Peyer's patch (tissue), 4 donors: ENCODE measurements around the gene ZNF587B. TPM values are rescaled to one million over a fixed set of nuclear protein-coding genes. Genes with fewer than 3 reads are reported as not detected.
A peak's percentile ranks its signal among the peaks of the same experiment; 100 is the strongest.
"Not testable (repeated sequence)": the region's sequence is repeated elsewhere in the genome, so short reads cannot be mapped to it uniquely, and the experiment has no call there.

ENCODE experiments used
- DNase-seq, 3 donors: peaks; one replicate each; pipeline ENCODE4 v3.0.0-alpha.2; 2017 to 2019
- H3K27ac ChIP-seq, 4 donors: fragments of 200-600 bp; sonication (generic); one replicate each; pipeline ENCODE4 v1.5.1; 2016 to 2019
- H3K27me3 ChIP-seq, 2 donors: fragments of 200-600 bp; sonication (generic); one replicate each; pipeline ENCODE4 v1.5.1; 2019
- H3K36me3 ChIP-seq, 3 donors: fragments of 200-600 bp; sonication (generic); one replicate each; pipeline ENCODE4 v1.5.1; 2016 to 2019
- H3K4me1 ChIP-seq, 4 donors: fragments of 200-600 bp; sonication (generic); one replicate each; pipeline ENCODE4 v1.5.1; 2016 to 2019
- H3K4me3 ChIP-seq, 4 donors: fragments of 200-600 bp; sonication (generic); 1 replicate in 3 of 4; 2 replicates in 1 of 4; pipeline ENCODE4 v1.5.1; 2016 to 2019; ENCODE audit warnings: mild to moderate bottlenecking in 1 of 4
- H3K9me3 ChIP-seq, 4 donors: fragments of 200-600 bp; sonication (generic); one replicate each; pipeline ENCODE4 v1.5.1; 2016 to 2019; ENCODE audit warnings: mild to moderate bottlenecking in 1 of 4
- POLR2A ChIP-seq, 2 donors: fragments of 450-650 bp; IDR thresholded peaks; one replicate each; pipeline ENCODE4 v1.5.1; 2017; ENCODE audit warnings: antibody characterized with exemption in 2 of 2, mild to moderate bottlenecking in 2 of 2, moderate library complexity in 2 of 2
- total RNA-seq, 4 donors: library from RNA; depleted of rRNA; stranded (reverse); fragments of >200 nt; gene quantifications; one replicate each; pipeline ENCODE4 v1.1.0, GENCODE V29; 2016
- TF ChIP-seq, protein P1 (sequence below), 6 experiments: fragments of 450-650 bp in 4 of 6; fragments of 200-600 bp in 2 of 6; sonication (generic) in 1 of 6; IDR thresholded peaks; one replicate each; pipeline ENCODE4 v1.5.1; 2017 to 2019; ENCODE audit warnings: antibody characterized with exemption in 6 of 6, mild to moderate bottlenecking in 3 of 6, moderate library complexity in 1 of 6

The ZNF587B gene
- total RNA-seq, 4 donors from 2014 or later, result 19.3 to 32.4 (median 25.0) TPM

DNA sequence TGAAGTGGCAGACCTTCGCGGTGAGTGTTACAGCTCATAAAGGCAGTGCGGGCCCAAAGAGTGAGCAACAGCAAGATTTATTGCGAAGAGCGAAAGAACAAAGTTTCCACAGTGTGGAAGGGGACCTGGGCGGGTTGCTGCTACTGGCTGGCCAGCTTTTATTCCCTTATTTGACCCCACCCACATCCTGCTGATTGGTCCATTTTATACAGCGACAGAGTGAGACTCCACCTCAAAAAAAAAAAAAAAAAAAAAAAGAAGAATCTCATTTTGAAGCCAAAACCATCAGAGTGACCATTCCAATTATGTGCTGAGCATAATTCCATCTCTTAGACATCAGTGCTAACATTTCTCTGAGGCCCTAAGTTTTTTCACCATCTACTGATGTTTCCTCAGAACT lies 13.4 kb upstream of the ZNF587B start:
- TF ChIP-seq, protein P1, sequence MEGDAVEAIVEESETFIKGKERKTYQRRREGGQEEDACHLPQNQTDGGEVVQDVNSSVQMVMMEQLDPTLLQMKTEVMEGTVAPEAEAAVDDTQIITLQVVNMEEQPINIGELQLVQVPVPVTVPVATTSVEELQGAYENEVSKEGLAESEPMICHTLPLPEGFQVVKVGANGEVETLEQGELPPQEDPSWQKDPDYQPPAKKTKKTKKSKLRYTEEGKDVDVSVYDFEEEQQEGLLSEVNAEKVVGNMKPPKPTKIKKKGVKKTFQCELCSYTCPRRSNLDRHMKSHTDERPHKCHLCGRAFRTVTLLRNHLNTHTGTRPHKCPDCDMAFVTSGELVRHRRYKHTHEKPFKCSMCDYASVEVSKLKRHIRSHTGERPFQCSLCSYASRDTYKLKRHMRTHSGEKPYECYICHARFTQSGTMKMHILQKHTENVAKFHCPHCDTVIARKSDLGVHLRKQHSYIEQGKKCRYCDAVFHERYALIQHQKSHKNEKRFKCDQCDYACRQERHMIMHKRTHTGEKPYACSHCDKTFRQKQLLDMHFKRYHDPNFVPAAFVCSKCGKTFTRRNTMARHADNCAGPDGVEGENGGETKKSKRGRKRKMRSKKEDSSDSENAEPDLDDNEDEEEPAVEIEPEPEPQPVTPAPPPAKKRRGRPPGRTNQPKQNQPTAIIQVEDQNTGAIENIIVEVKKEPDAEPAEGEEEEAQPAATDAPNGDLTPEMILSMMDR (IDR thresholded peaks at IDR 0.05), result no peak
- TF ChIP-seq POLR2A (IDR thresholded peaks at IDR 0.05), result no peak
- H3K27ac ChIP-seq, result no peak overlapping the region
- DNase-seq, result no peak

DNA sequence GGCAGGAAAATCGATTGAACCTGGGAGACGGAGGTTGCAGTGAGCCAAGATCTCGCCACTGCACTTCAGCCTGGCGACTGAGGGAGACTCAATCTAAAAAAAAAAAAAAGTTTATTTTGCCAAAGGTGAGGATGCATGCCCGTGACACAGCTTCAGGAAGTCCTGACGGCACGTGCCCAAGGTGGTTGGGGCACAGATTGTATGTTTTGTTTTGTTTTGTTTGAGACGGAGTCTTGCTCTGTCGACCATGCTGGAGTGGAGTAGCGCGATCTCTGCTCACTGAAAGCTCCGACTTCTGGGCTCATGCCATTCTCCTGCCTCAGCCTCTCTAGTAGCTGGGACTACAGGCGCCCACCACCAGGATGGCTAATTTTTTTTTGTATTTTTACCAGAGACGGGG lies 12.1 kb upstream of the ZNF587B start:
- no peak overlapping the region for H3K27ac ChIP-seq
- no peaks in the 10 kb centered on the region for H3K27me3 ChIP-seq
- DNase-seq, result no peak
- peaks cover 5 to 27% (median 7%) of the 10 kb centered on the region in 4 donors for H3K4me1 ChIP-seq
- H3K4me3 ChIP-seq, result no peak overlapping the region
- TF ChIP-seq, protein P1 (IDR thresholded peaks at IDR 0.05), result no peak
- TF ChIP-seq POLR2A (IDR thresholded peaks at IDR 0.05), result no peak
- no peaks in the 10 kb centered on the region for H3K9me3 ChIP-seq
- H3K36me3 ChIP-seq, result peaks cover 0 to under 1% (median 0%) of the 10 kb centered on the region in 3 donors

More for the DNA sequence above, 13.4 kb upstream of the ZNF587B start:
- Histone ChIP-seq H3K9me3 (no peaks in the 10 kb centered on the region), H3K4me1 (peaks cover 5 to 33% (median 9%) of the 10 kb centered on the region in 4 donors), H3K4me3 (no peak overlapping the region), H3K36me3 (peaks cover 0 to 5% (median 0%) of the 10 kb centered on the region in 3 donors), H3K27me3 (no peaks in the 10 kb centered on the region)

DNA sequence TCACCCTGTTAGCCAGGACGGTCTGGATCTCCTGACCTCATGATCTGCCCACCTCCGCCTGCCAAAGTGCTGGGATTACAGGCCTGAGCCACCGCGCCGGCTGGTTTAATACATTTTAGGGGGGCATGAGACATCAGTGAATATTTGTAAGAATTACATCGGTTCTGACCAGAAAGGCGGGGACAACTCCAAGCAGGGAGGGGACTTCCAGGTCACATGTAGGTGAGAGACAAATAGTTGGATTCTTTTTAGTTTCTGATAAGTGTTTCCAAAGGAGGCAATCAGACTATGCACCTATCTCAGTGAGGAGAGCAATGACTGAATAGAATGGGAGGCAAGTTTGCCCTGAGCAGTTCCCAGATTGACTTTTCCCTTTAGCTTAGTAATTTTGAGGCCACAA lies 11.7 kb upstream of the ZNF587B start:
- H3K9me3 ChIP-seq, result no peaks in the 10 kb centered on the region
- H3K36me3 ChIP-seq, result no peaks in the 10 kb centered on the region
- peaks cover 5 to 23% (median 7%) of the 10 kb centered on the region in 4 donors for H3K4me1 ChIP-seq
- H3K27ac ChIP-seq, result no peak overlapping the region
- no peaks in the 10 kb centered on the region for H3K27me3 ChIP-seq
- no peak for DNase-seq
- TF ChIP-seq POLR2A (IDR thresholded peaks at IDR 0.05), result no peak
- H3K4me3 ChIP-seq, result no peak overlapping the region

DNA sequence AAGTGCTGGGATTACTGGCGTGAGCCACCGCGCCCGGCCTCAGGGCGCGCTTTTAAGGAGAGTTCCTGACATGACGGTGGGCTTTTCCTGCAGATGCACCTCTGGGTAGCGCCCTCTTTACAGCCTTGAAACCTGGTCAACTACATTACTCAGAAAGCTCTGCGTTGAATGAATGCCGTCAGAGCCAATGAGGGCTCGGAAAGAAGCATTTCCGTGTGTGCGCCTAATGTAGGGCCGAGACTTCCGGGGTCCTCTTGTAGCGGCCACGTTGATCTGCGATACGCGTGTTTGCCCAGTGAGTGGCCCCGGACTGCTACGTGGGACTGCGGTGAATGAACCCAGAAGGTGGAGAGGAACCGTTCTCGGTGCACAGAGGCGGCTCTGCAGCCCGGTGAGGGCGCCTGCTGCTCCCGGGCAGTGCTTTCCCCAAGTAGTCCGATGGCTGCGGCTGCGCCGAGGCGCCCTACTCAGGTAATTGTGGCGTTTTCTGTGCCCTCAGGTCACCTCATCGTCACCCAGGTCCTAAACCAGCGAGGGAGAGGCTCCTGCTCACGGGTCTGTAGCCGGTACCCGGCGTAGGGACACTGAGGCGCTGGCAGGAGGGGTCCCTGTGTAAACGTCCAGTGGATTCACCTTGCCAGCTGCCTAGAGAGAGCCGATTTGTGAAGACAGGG lies 10.5 kb upstream of the ZNF587B start:
- Histone ChIP-seq H3K27me3 (no peaks in the 10 kb centered on the region), H3K4me3 (peak overlapping the region; percentile 59 to 98 (median 92)), H3K36me3 (no peaks in the 10 kb centered on the region), H3K27ac (peak overlapping the region; percentile 71 to 92 (median 85)), H3K4me1 (peaks cover 0 to 27% (median 7%) of the 10 kb centered on the region in 4 donors), H3K9me3 (no peaks in the 10 kb centered on the region)
- TF ChIP-seq, protein P1 (IDR thresholded peaks at IDR 0.05), result peak in 1 of 6 experiments; percentile 17
- TF ChIP-seq POLR2A (IDR thresholded peaks at IDR 0.05), result peak; percentile 48 to 67
- peak; percentile 84 to 95 (median 87) for DNase-seq

DNA sequence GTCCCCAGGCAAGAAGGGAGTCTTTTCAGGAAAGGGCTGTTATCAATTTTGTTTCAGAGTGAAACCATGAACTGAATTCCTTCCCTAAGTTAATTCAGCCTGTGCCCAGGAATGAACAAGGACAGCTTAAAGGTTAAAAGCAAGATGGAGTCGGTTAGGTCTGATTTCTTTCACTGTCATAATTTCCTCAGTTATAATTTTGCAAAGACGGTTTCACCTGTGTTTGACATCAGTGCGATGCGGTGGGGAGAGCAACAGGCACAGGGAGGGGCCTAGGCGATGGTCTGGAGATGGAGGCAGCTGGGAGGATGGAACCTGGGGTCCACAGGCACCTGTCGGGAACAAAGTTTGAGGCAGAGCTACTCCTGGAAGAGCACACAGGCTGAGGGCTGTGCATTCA lies 9.5 kb upstream of the ZNF587B start:
- Histone ChIP-seq H3K27me3 (no peaks in the 10 kb centered on the region), H3K36me3 (no peaks in the 10 kb centered on the region), H3K4me3 (peak overlapping the region; percentile 59 to 98 (median 92)), H3K27ac (peak overlapping the region in 2 of 4 donors; percentile 71 to 92), H3K9me3 (no peaks in the 10 kb centered on the region), H3K4me1 (peaks cover 0 to 20% (median 7%) of the 10 kb centered on the region in 4 donors)
- no peak for TF ChIP-seq POLR2A (IDR thresholded peaks at IDR 0.05)
- TF ChIP-seq, protein P1 (IDR thresholded peaks at IDR 0.05), result no peak
- no peak for DNase-seq

DNA sequence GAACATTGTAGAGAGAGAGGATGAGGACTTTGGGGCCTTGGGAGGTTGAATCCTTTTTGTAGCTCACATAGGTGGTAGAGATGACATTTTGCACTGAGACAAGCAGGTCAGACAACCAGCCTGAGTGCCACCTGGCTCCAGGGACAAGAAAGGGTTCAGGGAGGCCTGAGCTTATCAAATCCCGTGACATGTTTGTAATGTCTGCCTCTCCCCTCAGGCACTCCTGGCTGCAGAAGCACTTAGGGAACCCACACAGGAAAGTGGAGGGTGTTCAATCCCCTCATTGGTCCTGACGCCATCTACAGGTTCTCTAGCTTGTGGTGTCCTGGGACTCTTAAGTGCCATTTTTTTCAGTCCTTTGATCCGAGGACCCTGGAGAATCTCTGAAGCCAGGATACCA lies 9.0 kb upstream of the ZNF587B start:
- not testable (repeated sequence) for H3K27me3 ChIP-seq, DNase-seq, H3K36me3 ChIP-seq, H3K9me3 ChIP-seq
- H3K27ac ChIP-seq, result peak overlapping the region in 1 of 4 donors; percentile 92
- peak overlapping the region in 2 of 4 donors; percentile 88 to 98 for H3K4me3 ChIP-seq
- peaks cover 0 to 20% (median 7%) of the 10 kb centered on the region in 4 donors for H3K4me1 ChIP-seq

DNA sequence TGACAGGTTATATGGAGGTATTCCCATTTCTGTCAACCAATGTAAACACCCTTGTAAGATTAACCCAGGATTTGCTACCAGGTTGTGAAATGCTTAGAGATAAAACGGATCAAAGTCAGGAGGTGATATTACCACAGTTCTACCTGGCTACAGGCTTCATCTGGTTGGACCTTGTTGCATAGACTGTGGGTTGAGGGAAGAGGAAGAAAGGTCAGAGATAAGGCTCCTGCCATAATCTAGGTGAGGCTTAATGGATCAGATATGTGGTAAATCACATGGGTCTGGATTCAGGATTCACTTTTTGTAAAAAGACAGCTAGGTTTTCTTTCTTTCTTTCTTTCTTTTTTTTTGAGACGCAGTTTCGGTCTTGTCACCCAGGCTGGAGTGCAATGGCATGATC lies 8.6 kb upstream of the ZNF587B start:
- not testable (repeated sequence) for H3K27ac ChIP-seq, H3K9me3 ChIP-seq, H3K27me3 ChIP-seq, H3K4me3 ChIP-seq, DNase-seq, H3K36me3 ChIP-seq
- peaks cover 0 to 20% (median 7%) of the 10 kb centered on the region in 4 donors for H3K4me1 ChIP-seq

DNA sequence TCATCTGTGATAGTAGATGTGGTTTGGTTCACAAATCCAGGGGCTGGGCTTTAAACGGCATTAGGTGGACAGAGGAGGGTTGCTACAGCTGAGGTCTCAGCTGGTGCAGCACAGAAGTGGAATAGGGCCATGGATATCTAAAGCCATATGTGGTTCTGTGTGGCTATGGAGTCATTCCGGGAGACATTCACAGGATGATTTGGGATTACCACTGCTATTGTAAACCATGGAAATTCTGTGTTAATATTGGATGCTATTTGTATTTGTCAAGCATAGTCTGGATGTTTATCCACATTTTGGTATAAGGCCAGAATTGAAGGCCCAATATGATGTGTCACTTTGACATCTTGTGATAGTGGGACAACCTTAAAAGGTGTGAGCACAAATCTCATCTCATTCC lies 6.9 kb upstream of the ZNF587B start:
- H3K36me3 ChIP-seq, H3K4me3 ChIP-seq, H3K27ac ChIP-seq, DNase-seq, H3K9me3 ChIP-seq, H3K27me3 ChIP-seq: not testable (repeated sequence)
- H3K4me1 ChIP-seq, result peaks cover 0 to 20% (median 7%) of the 10 kb centered on the region in 4 donors

DNA sequence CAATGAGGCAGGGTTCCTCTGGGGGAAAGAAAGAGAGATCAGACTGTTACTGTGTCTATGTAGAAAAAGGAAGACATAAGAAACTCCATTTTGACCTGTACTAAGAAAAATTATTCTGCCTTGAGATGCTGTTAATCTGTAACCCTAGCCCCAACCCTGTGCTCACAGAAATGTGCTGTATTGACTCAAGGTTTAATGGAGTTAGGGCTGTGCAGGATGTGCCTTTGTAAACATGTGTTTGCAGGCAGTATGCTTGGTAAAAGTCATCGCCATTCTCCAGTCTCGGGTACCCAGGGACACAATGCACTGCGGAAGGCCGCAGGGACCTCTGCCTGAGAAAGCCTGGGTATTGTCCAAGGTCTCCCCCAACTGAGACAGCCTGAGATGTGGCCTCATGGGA lies 6.5 kb upstream of the ZNF587B start:
- peaks cover 0 to 20% (median 7%) of the 10 kb centered on the region in 4 donors for H3K4me1 ChIP-seq
- not testable (repeated sequence) for H3K27me3 ChIP-seq, H3K36me3 ChIP-seq, H3K27ac ChIP-seq, DNase-seq, H3K9me3 ChIP-seq, H3K4me3 ChIP-seq
